NCI-H774 (cell line): ENCODE results near the gene NLN.
"Not testable (repeated sequence)": the region's sequence is repeated elsewhere in the genome, so short reads cannot be mapped to it uniquely, and the experiment has no call there.

Experiments
- DNase-seq: peaks from one replicate; lab custom pipeline; 2025; lab: John Stamatoyannopoulos, UW

The NLN gene

GRCh38 chr5:65721720-65722574 lies at the start of gene NLN, which contains the start of gene SGTB:
NLN (plus strand) TSS chr5:65722205; CDS start chr5:65722374, 169 bp downstream.
SGTB (minus strand) TSS chr5:65722109; CDS start chr5:65720807, 1,302 bp downstream.
- peak; percentile 69 for DNase-seq

DNA sequence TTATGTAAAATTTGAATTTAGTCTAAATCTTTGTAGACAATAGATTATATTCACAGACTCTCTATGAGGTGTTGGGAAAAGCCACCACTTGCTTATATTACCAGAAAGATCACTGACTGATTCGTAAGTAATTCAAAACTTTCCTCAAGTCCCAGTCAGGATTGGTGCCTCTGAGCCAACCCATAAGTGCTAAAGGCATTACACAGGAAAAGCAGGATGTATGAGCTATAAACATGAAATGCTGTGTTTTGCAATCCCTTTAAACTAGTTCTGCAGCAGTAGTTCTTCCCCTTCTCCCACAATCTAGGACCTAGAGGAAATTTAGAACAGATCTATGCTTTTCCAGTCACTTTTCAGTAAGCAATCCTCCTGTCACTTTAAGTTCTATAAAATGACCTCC lies 49.2 kb upstream of the NLN start:
- DNase-seq = no peak

GRCh38 chr5:65674749-65675148 lies 47.3 kb upstream of the NLN start:
- DNase-seq = no peak

GRCh38 chr5:65676056-65676455 lies 45.9 kb upstream of the NLN start:
- DNase-seq = not testable (repeated sequence)

GRCh38 chr5:65682148-65682547 lies 39.9 kb upstream of the NLN start:
- DNase-seq = no peak

DNA sequence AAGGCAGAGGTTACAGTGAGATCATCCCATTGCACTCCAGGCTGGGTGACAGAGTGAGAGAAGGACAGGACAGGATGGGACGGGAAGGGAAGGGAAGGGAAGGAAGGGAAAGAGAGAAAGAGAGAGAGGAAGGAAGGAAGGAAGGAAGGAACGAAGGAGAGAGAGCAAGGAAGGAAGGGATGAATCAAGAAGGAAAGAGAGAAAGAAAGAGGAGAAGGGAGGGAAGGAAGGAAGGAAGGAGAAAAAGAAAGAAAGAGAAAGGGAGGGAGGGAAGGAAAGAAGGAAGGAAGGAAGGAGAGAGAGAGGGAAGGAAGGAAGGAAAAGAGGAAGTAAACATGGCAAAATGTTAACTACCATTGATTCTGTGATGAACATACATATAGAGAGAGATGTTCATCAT lies 28.9 kb upstream of the NLN start:
- DNase-seq = no peak

DNA sequence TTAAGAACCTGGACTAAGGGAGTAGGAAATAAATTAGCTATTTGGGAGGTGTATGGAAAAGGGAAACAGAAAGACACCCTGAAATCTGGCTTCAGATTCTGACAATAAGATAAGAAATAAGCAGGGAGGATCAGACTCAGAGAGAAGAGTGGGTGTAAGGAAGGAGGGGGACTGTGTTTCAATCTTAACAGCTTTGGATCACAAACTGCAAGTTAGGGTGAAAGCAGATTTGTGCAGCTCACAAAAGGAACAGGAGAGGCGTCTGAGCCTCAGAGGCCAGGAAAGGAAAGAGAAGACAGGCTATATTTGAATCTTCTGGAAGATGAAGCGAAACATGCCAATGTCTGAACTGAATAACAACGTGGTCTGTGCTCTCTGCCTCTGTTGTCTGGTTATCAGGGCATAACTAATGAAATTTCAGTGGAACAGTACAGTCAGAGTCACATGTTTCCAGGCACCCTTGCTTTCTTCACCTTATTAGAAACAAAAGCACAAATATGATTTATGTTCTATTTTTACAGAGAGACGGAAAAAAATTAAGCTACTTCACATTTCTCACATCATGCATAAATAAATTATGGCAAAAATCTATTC lies 26.7 kb upstream of the NLN start:
- DNase-seq = no peak

DNA sequence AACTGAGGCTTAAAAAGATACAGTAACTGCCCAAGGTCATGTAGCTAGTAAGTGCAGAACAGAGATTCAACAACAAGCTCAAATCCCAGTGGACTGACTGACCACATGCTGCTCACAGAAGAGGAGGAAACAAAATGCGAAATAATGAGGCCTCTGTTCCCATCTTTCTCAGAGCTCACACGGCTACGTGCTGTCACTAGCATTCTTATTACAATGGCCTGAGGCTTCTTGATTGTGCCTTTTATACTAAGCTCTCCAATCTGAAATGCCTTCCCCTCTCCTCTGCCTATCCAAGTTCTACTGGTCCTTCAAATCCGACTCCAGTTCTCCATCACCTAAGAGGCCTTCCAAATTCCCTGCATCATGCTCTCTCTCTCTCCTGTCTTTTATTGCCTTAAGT lies 26.1 kb upstream of the NLN start:
- no peak for DNase-seq

DNA sequence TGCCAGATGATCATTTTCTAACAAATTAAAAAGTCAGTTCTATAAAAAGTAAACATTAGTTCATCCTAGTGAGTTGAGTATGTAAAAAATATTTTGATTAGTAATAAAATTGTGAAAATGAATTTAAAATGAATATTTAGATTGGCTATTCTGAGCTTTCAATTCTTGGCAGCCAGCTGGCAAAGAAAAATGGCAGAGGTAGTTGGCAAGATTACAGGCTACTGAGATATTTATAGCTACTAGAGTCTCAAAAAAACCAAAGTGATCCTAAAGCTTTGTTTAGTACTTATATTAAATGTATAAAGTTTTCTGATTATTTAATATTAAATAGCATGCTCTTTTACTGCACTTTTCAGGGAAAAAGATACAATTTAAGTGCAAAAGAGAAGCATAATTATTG lies 25.1 kb upstream of the NLN start:
- DNase-seq = no peak

GRCh38 chr5:65699338-65699737 lies 22.7 kb upstream of the NLN start:
- DNase-seq = no peak

- no peak for DNase-seq
Measured at GRCh38 chr5:65702036-65702435, 20.0 kb upstream of the NLN start.

DNA sequence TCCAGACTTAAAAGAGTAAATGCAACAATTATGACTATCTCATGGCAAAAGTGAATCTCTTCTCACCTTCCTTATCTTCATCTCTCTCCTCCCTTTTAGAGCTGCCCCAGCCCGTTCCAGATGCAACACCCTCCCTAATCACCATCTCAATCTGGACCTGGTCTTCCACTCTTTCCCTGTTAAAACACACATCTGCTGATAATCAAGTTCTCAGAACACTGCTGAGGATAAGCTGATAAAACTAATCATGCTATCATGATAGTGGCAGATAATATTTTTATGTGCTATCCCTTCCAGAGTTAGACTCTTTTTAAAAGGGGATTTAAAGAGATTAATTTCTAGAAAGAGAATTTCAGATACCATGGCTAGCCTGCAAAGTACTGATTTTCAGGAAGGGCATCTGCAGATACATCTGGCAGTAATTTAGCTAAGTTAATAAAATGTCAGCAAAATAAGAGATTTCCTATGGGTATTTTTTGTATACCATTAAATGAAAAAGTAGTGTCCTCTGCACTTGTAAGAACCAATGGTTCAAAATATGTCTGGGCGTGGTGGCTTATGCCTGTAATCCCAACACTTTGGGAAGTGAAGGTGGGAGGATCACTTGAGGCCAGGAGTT lies 17.3 kb upstream of the NLN start:
- DNase-seq = no peak

GRCh38 chr5:65707663-65708062 lies 14.3 kb upstream of the NLN start:
- no peak for DNase-seq

- DNase-seq = no peak
Measured at GRCh38 chr5:65708145-65708544, 13.9 kb upstream of the NLN start.

DNA sequence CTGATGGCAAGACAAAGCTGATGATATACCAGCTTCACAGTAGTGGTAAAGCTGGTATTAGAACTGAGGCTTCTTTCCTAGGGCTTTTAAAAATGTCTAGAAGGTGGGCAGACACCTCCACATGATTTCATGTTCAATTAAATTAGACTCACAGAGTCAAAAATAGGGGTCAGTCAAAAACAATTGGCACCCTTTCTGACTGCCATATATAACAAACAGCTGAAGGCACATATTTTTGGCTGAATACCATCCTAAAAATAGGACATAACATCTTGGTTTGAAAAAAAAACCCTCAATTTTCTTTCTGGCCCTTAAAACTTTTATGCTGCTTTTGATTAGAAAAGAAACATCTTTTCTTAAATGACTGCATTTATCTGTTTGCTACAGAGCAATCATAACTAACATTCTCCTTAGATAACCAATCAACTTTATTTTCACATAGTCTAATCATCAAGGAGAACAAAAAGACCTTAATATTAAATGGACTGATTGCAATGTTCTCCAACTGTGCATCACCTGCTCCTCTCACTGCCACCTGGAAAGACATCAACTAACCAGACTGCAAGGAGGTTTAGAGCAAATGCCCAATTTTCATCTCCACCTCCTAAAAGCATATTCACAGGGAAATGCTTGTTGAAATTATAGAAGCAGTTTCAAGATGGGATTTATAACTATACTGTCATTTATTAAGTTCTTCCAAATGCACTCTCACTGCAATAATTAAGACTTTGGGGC lies 3.3 kb upstream of the NLN start:
- DNase-seq = no peak

DNA sequence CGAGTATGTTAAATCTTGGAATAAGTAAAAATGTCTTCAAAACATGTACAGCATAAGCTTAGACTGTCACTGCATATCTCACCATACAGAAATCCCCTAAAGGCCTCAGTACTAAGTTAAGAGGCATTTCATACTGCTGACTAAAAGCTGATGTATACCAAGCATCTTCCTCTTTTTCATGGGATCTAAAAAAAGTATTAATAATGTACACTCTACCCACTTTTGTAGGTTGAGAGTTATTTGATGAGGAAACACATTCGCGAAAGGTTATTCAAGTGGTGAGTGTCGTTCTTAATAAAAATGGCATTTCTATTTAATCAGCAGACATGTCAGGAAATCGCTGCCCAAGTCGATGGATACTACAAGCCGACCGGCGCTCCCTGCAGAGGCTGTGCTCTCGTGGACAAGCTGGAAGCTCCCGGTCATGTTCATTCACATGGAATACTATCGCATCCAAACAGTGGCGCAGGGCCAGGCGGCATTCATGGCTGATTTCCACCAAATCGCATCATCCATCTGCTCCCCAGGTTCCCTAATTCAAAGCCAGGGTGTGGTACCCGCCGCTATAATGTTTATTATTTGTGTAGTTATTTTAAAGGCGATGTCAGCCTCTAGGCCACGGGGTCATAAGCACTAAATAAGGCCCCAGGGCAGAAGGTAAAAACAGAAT lies 820 bp upstream of the NLN start:
- peak; percentile 28 for DNase-seq

DNA sequence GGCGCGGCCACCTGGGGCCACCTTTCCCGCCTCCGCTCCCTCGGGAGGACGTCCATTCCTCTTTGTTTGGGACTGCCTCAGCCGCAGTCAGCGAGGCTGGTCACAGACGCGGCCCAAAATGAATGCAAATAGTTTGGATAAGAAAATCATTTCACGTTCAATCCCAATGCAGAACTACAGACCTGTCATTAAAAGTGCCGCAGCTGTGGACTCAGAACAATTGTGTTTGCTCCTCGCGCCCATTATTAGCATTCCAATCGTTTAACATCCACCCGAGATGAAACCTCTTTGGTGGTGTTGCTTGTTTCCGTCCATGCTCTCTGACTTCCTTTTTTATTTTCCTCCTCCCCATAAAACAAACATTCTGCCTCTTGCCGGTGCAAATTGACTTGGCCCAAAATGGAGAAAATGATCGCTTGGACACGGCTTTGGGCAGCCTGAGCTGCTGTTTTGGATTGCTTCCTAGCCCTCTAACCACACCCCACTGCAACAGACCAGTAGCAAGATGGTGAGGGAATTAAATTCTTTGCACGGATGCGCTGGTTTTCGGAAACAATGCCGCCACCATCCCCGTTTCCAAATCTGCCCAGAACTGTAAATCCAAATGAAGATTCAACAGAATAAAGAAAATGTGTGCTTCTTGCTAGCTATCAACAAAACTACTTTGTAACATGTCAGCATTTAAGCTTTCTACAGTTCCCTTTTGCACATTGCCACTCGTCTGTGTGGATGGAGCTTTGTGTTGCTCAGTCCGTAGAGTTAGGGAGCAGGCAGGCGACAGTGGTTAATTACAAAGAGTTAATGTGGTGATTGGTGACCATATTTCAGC lies 784 bp downstream of the NLN start:
- peak; percentile 53 for DNase-seq

DNA sequence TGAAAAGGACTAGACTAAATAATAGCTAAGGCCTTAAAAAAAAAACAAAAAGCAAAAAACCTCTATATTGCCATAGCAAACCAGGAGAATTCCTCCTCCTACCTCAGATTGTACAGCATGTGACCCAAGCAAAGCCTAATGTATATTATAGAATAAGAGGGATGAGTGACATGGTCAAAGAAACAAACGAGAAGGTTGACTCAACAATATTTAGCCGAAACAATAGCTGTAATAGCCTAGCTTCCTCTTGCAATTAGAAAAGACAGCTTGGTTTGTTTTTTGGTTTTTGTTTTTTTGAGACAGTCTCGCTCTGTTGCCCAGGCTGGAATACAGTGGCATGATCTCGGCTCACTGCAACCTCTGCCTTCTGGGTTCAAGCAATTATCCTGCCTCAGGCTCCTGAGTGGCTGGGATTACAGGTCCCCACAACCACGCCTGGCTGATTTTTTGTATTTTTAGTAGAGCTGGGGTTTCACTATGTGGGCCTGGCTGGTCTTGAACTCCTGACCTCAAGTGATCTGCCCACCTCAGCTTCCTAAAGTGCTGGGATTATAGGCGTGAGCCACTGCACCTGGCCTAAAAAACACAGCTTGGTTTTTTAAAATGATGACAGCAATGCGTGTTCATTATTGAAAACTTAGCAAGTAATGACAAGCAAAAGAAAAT lies 5.6 kb downstream of the NLN start:
- DNase-seq = no peak

DNA sequence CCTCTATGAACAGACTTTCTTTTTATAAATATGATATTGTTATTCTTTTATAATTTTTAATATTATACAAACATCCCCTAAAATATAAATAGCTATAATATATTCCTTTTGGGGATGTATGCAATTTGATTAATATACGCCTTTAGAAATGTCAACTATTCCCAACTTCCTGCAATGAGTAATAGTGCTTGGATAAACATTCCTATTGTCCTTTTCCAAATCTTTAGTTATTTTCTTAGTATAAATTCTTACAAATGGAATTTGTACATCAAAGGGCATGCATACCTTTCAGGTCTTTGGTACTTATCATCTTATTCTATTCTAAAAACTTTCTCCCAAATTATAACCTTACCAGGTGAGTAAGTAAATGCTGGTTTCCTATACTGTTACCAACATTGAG lies 6.2 kb downstream of the NLN start:
- no peak for DNase-seq

DNA sequence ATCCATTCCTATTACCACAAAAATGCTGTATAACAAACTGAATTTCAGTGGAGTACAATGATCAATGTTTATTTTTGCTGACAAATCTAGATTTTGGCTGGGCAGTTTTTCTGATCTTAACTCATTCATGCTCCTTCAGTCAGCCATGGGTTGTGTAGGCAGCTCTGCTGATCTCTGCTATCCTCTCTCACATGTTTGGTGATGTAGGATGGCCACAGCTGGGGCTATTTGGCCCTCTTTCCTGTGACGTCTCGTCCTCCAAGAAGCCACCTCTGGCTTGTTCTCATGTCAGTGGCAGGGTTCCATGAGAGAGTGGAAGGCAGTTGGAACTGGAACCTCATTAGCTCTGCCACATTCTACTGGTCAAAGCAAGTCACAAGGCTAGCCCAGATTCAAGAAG lies 8.9 kb downstream of the NLN start:
- DNase-seq = no peak
